ENCODE results near the gene ARMC7. TPM values are rescaled to one million over a fixed set of nuclear protein-coding genes. Genes with fewer than 3 reads are reported as not detected.

The ARMC7 gene
- total RNA-seq, 3 donors from 2014 or later (not counting 1 experiment from before 2014, with no cell fraction given) = 9.3 to 18.6 (median 11.3) TPM

DNA sequence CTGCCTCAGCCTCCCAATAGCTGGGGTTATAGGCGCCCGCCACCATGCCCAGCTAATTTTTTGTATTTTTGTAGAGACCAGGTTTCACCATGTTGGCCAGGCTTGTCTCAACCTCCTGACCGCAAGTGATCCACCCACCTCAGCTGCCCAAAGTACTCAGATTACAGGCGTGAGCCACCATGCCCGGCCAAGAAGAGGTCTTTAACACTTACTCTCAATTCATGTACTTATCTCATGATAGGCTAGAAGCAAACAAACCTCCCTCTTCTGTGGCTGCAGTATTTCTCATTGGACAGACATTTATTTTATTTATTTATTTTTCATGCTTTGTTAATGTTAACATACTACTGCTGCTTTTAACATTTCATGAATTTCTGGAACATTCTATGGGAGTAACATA is 28.8 kb downstream of the ARMC7 start:
- H3K4me3 ChIP-seq (ENCODE audit: low read length) = no peak overlapping the region
- H3K9me3 Mint-ChIP-seq = no peaks in the 10 kb centered on the region
- ATAC-seq = no peak
- no peak overlapping the region for H3K27ac Mint-ChIP-seq
- H3K27me3 Mint-ChIP-seq (ENCODE audit: low read depth in 2 of 2) = no peaks in the 10 kb centered on the region
- no peak overlapping the region for H3K27ac ChIP-seq (ENCODE audit: low read length)
- H3K36me3 Mint-ChIP-seq = no peaks in the 10 kb centered on the region
- WGBS (ENCODE audit: insufficient coverage) = 94% methylated on average over 5 of the region's 5 CpGs
- TF ChIP-seq, protein P1, sequence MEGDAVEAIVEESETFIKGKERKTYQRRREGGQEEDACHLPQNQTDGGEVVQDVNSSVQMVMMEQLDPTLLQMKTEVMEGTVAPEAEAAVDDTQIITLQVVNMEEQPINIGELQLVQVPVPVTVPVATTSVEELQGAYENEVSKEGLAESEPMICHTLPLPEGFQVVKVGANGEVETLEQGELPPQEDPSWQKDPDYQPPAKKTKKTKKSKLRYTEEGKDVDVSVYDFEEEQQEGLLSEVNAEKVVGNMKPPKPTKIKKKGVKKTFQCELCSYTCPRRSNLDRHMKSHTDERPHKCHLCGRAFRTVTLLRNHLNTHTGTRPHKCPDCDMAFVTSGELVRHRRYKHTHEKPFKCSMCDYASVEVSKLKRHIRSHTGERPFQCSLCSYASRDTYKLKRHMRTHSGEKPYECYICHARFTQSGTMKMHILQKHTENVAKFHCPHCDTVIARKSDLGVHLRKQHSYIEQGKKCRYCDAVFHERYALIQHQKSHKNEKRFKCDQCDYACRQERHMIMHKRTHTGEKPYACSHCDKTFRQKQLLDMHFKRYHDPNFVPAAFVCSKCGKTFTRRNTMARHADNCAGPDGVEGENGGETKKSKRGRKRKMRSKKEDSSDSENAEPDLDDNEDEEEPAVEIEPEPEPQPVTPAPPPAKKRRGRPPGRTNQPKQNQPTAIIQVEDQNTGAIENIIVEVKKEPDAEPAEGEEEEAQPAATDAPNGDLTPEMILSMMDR (IDR thresholded peaks at IDR 0.05) = no peak
- H3K36me3 ChIP-seq (ENCODE audit: control insufficient read depth, insufficient read depth, low read length) = peaks cover 7% of the 10 kb centered on the region
- no peaks in the 10 kb centered on the region for H3K9me3 ChIP-seq (ENCODE audit: control insufficient read depth, insufficient read depth, low read length)
- no peaks in the 10 kb centered on the region for H3K27me3 ChIP-seq (ENCODE audit: control insufficient read depth, insufficient read depth, low read length)
- no peak for DNase-seq
- peaks cover 12 to 17% of the 10 kb centered on the region in 2 donors for H3K4me1 Mint-ChIP-seq
- H3K4me1 ChIP-seq (ENCODE audit: control insufficient read depth, insufficient read depth, low read length) = peaks cover 17% of the 10 kb centered on the region
- intact Hi-C loops (cut with micrococcal nuclease) = no loop called here
- H3K4me3 Mint-ChIP-seq = no peak overlapping the region

DNA sequence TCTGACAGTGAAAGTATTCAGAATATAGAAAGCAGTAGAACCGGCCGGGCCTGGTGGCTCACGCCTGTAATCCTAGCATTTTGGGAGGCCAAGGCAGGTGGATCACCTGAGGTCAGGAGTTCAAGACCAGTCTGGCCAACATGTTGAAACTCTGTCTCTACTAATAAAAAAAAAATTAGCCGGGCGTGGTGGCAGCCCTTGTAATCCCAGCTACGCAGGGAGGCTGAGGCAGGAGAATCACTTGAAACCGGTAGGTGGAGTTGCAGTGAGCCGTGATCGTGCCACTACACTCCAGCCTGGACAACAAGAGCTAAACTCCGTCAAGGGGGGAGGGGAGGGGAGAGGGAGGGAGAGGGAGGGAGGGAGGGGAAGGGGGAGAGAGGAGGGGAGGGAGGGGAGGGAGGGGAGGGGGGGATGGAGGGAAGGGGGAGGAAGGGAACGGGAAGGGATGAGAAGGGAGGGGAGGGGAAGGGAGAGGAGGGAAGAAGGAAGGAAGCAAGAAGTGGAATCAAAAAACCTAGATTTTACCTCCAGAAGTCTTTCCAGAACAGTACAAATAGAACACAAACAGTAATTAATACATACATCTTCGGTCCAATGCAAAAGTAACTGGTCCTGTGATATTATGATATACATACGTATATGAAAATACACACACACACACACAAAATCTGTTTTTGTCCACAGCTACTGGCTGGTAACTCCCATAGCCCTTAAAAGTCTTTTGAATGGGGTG is 32.6 kb downstream of the ARMC7 start:
- intact Hi-C loops (cut with micrococcal nuclease) = no loop called here
- H3K27me3 Mint-ChIP-seq (ENCODE audit: low read depth in 2 of 2) = no peaks in the 10 kb centered on the region
- no peaks in the 10 kb centered on the region for H3K27me3 ChIP-seq (ENCODE audit: control insufficient read depth, insufficient read depth, low read length)
- no peaks in the 10 kb centered on the region for H3K9me3 ChIP-seq (ENCODE audit: control insufficient read depth, insufficient read depth, low read length)
- TF ChIP-seq, protein P1 (IDR thresholded peaks at IDR 0.05) = no peak
- H3K27ac Mint-ChIP-seq = peak overlapping the region in 1 of 2 donors; percentile 78
- H3K4me1 Mint-ChIP-seq = peaks cover 12 to 17% of the 10 kb centered on the region in 2 donors
- no peak overlapping the region for H3K4me3 Mint-ChIP-seq
- peaks cover 10% of the 10 kb centered on the region for H3K36me3 Mint-ChIP-seq
- no peak for ATAC-seq
- 97% methylated on average over 11 of the region's 13 CpGs for WGBS (ENCODE audit: insufficient coverage)
- no peak overlapping the region for H3K4me3 ChIP-seq (ENCODE audit: low read length)
- no peak for DNase-seq
- H3K9me3 Mint-ChIP-seq = no peaks in the 10 kb centered on the region
- H3K4me1 ChIP-seq (ENCODE audit: control insufficient read depth, insufficient read depth, low read length) = peaks cover 17% of the 10 kb centered on the region
- H3K36me3 ChIP-seq (ENCODE audit: control insufficient read depth, insufficient read depth, low read length) = peaks cover 37% of the 10 kb centered on the region
- H3K27ac ChIP-seq (ENCODE audit: low read length) = no peak overlapping the region

DNA sequence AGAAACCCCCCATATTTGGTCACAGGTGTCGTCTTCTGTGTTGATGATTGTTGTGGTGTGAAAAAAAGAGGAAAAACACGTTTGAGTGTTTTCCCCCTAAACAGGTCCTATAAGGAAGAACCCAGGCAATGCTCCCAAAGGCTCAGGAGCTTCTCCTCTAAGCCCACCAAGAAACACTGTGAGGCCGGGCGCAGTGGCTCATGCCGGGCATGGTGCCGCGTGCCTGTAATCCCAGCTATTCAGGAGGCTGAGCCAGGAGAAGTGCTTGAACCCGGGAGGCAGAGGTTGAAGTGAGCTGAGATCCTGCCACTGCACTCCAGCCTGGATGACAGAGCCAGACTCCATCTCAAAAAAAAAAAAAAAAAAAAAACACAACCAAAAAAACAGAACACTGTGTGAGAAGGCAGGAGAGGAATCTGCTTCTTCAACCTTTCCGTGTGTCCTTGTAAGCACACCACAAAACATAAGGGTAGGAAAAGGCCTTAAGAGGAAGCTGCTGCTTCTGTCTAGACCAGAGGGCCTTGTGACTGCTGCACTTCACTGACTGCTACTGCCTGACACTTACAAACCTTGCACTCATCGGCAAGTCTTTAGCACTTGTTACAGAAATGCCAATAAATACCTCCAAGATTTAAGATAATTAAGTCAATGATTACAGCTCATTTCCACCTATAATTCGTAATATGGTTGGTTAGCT is 35.2 kb downstream of the ARMC7 start:
- H3K36me3 Mint-ChIP-seq = peaks cover 21% of the 10 kb centered on the region
- H3K4me3 Mint-ChIP-seq = no peak overlapping the region
- Histone ChIP-seq H3K36me3 (ENCODE audit: control insufficient read depth, insufficient read depth, low read length) (peaks cover 37% of the 10 kb centered on the region), H3K4me1 (ENCODE audit: control insufficient read depth, insufficient read depth, low read length) (peaks cover 17% of the 10 kb centered on the region), H3K27ac (ENCODE audit: low read length) (no peak overlapping the region), H3K4me3 (ENCODE audit: low read length) (no peak overlapping the region), H3K9me3 (ENCODE audit: control insufficient read depth, insufficient read depth, low read length) (no peaks in the 10 kb centered on the region), H3K27me3 (ENCODE audit: control insufficient read depth, insufficient read depth, low read length) (no peaks in the 10 kb centered on the region)
- WGBS (ENCODE audit: insufficient coverage) = 92% methylated on average over 10 of the region's 11 CpGs
- DNase-seq = no peak
- TF ChIP-seq, protein P1 (IDR thresholded peaks at IDR 0.05) = no peak
- H3K27ac Mint-ChIP-seq = peak overlapping the region in 1 of 2 donors; percentile 21
- no peak for ATAC-seq
- no peaks in the 10 kb centered on the region for H3K27me3 Mint-ChIP-seq (ENCODE audit: low read depth in 2 of 2)
- no peaks in the 10 kb centered on the region for H3K9me3 Mint-ChIP-seq
- peaks cover 19 to 25% of the 10 kb centered on the region in 2 donors for H3K4me1 Mint-ChIP-seq
- intact Hi-C loops (cut with micrococcal nuclease) = no loop called here
